SK-N-MC (cell line): ENCODE data around the gene KRT40.

ENCODE experiments used
- EZH2 ChIP-seq: fragments of 200-600 bp; sonication (generic); IDR thresholded peaks from one replicate; pipeline ENCODE4 v1.6.1; 2017; ENCODE audit warnings: antibody characterized with exemption
- POLR2AphosphoS5 ChIP-seq: IDR thresholded peaks from 2 replicates; pipeline ENCODE4 v1.6.1; 2012; ENCODE audit warnings: mild to moderate bottlenecking, low read depth, low read length, borderline replicate concordance

- no peak for TF ChIP-seq EZH2
- TF ChIP-seq POLR2AphosphoS5: no peak
These were observed 36.2 kb upstream of the KRT40 start for GRCh38 chr17:41020336-41020735.
